ENCODE measurements around the gene PILRB.

DNA sequence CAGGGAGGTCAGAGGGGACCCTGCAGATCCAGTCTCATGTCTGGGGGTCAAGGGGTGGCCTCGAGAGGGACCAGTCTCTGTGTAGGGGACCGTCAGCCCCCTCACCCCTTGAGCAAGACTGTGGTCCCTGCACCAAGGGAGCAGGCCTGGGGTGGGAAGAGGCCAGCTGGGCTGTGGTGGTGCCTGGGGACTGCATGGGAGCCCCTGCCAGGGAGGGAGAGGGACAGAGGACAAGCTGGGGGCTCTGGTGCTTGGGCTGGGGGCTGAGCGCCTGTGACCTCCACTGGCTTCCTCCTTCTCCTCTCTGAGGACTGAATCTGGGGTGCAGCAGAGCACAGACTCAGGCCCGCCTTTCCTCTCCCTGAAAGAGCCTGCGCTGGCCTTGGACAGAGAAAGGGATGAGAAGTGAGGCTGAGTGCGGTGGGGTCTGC lies 771 bp upstream of the PILRB start:
- TF ChIP-seq EZH2phosphoT487 (IDR thresholded peaks at IDR 0.05; ENCODE audit: insufficient read depth, low read depth) (no peak), EZH2 (IDR thresholded peaks at IDR 0.05; ENCODE audit: insufficient read depth, poor library complexity, severe bottlenecking) (no peak)
